Fibroblast of skin of back (primary cell): ENCODE measurements around the gene PSEN2.

Source experiments
- DNase-seq: peaks from one replicate; pipeline ENCODE4 v3.0.0-alpha.2; 2013

Gene PSEN2

GRCh38 chr1:226865590-226865989 lies 4.8 kb upstream of the PSEN2 start:
- no peak for DNase-seq

- DNase-seq = no peak
These were observed 2.9 kb upstream of the PSEN2 start for GRCh38 chr1:226867461-226868054.

DNA sequence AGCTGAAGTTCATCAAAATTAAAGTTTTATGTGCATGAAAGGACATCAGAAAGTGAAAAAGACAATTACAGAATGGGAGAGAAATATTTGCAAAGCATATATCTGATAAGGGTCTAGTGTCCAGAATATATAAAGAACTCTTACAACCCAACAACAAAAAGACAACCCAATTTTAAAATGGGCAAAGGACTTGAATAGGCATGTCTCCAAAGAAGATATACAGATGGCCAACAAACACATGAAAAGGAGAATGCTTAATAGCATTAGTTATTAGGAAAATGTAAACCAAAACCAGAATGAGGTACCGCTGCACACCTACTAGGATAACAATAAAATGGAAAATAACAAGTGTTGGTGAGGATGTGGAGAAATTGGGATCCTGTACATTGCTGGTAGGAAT lies 1.7 kb upstream of the PSEN2 start:
- no peak for DNase-seq

DNA sequence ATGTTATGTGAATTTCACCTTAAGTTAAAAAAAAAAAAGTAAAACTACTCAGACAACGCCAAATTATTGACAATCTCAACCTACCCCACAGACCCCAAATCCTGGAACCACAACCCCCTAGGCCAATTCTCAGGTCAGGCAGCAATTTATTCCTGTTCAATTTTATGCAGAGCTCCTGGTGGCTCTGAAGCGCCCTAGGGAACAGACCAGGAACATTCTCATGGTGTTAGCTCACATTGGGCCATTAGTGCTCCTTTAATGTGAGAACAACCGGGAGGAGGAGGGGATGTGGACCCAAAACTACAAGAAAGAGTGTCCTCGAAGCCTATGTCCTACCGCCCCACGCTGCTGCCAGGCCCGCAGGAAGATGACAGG lies 403 bp upstream of the PSEN2 start:
- DNase-seq = peak; percentile 34

DNA sequence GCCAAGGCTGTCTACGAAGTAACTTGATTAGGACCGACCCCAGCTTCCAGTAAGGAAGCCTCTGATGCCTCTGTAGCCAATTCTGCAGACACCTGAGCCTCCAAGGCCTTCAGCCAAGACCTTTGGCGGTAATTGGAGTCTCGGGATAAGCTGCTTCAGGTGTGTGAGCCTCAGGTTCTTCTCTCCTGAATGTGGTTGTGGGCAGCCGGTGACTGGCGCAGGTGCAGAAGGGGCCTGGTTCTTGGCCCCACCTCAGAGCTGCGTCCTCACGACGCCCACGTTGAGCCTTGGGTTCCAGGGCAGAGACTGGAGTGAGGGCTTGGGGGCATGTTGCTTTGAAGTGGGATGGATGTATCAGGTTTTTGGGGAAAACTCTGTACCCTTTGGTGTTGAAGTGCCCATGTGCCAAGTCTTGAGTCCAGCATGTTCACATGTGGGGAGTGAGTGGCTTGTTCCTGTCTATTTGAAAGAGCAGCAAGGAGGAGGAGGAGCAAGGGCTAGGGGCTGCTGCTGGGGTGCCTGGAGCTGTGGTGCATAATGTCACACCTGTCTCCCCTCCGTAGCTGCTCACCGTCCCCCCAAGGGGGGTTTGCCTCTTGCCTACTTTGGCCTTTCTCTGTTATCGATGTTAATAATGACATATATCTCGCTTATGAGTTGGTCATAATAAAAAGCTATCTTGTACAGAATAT lies 1.4 kb downstream of the PSEN2 start:
- no peak for DNase-seq

DNA sequence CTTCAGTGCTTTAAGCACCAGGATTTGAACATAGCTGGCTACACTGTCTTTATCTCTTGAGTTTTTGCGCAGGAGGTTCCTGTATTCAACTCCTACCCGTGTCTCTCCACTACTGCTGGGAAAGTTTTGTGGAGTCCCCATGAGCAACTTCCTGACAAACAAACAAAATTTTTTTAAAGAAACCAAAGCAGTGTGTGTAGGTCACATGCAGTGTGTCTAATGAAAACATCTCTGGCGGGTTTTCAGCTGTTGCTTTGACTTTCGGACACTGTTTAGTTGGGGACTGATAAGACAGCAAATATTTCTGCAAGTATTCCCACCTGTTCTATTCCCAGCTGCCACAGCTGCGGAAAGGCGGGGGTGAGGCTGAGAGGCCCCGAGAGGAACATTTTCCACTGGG lies 2.0 kb downstream of the PSEN2 start:
- no peak for DNase-seq

GRCh38 chr1:226873771-226874578 lies 3.6 kb downstream of the PSEN2 start:
- no peak for DNase-seq

DNA sequence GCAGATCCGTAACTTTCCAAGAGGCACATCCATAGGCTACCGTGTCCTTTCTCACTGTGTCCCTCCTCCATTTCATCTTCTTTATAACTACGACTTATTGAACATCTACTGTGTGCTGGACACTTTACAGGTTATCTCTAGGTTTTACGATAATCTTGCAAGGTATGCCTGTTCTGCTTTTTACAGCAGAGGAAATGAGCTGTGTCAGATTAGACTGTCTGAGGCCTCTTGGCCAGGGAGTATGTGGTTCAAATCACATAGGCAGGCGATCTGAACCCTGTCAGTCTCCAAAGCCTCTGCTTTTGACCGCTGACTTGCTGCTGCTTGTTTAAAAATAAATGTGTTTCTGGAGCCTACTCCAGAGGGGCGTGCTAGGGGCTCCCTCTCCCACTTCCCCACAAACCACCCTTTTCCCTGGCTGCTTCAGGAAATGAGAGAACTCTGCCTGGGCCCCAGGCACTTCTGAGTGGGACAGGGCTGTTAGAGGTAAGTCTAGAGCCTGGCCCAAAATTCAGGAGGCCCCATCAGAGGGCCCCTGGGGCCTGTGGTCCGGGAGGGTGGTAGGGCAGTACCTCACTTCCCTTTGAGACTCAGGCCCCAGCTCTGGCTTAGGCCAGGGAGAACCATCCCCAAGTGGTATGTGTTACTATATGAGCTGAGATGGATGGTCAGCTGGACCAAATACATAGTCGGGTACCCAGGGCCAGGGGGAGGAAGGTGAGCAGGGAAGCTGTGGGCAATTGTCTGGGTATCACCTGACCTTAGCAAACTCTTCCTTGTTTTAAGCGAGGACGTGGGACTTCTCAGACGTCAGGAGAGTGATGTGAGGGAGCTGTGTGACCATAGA lies 4.4 kb downstream of the PSEN2 start:
- no peak for DNase-seq

- no peak for DNase-seq
These were observed 5.4 kb downstream of the PSEN2 start for GRCh38 chr1:226875641-226876295.

GRCh38 chr1:226877669-226878068 lies 7.3 kb downstream of the PSEN2 start:
- DNase-seq = no peak

GRCh38 chr1:226880372-226881287 lies 10.2 kb downstream of the PSEN2 start:
- no peak for DNase-seq

- DNase-seq = no peak
These were observed 11.2 kb downstream of the PSEN2 start for GRCh38 chr1:226881515-226882185.

DNA sequence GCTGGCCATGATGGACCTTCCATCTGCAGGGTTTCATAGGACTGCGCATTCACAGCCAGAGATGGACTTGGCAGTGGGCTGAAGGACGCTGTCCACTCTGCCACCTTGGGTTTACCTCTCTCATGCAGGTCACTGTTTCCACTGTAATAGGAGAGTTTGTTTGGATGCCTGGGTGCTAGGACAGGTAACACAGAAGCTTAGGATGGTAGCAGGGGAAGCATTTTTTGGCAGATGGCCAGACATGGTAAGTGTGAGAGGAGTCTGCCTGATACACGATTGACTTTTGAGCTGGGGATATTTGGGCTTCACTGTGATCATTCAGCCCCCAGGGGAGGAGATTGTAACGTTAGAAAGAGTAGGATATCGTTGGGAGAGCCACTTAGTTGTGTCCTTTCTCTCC lies 11.8 kb downstream of the PSEN2 start:
- no peak for DNase-seq

DNA sequence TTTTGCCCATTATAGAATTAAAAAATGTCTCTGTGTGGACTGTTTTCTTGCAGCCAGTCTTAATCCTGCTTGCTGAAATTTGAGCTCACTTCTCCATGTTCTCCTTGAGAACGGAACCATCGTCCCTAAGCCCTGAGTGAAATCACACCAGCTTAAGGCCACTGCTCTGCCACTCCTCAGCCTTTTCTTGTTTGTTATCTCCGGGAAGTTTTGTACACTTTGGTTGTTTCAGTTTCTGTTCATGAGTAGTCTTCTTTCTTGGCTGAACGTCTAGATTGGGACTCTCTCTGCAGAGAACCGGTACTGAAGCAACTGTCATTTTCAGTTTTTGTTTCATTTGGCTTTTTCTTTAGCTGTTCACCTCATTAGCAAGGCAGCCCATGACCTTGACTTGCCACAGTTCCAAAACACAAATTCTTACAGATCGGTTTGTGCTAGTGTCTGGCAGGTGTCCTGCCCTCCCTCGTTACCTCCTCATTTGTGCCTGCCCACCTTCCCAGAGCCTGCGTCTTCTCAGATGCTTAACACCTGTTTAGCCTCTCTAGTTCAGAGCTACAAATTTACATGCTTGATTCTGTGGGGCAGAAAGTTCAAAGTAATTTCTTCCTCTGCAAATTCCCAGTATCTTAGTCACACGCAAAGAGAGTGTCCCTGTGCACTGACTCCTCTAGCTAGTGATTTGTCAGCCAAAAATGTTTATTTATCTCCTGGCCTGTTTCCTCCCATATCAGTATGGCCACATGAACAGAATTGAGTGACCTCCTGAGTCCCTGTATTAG lies 12.4 kb downstream of the PSEN2 start:
- DNase-seq = peak; percentile 60

DNA sequence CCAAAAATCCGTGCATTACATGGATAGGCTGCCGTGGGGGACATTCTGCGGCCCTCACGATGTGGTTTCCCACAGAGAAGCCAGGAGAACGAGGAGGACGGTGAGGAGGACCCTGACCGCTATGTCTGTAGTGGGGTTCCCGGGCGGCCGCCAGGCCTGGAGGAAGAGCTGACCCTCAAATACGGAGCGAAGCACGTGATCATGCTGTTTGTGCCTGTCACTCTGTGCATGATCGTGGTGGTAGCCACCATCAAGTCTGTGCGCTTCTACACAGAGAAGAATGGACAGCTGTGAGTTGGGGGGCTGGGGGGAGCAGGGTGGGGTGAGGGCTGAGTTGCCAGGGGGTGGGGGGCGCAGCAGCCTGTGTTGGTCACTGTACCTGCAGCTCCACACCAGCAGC lies 13.2 kb downstream of the PSEN2 start:
- no peak for DNase-seq

DNA sequence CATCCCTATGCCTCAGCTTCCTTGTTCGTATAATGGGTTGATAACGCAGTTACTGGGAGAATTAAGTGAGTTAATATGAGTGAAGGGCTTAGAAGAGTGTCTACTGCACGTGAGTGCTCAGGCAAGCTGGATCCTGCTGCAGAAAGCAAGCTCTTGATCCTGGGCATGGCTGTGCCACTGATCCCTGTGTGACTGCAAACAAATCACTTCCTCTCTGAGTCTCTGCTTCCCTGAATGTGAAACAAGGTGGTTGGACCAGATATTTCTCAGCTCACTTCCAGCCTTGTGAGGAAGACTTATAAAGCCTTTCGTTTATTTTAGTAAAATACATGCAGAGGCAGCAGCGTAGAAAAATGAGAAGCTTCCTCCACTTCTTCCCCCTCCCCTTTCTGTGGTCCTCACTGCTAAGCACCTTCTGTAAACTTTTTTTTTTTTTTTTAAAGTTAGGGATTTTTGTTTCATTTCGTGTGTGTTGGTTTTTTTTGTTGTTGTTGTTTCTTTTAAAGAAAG lies 13.8 kb downstream of the PSEN2 start:
- DNase-seq = no peak

GRCh38 chr1:226884966-226885820 lies 14.8 kb downstream of the PSEN2 start:
- DNase-seq = no peak

DNA sequence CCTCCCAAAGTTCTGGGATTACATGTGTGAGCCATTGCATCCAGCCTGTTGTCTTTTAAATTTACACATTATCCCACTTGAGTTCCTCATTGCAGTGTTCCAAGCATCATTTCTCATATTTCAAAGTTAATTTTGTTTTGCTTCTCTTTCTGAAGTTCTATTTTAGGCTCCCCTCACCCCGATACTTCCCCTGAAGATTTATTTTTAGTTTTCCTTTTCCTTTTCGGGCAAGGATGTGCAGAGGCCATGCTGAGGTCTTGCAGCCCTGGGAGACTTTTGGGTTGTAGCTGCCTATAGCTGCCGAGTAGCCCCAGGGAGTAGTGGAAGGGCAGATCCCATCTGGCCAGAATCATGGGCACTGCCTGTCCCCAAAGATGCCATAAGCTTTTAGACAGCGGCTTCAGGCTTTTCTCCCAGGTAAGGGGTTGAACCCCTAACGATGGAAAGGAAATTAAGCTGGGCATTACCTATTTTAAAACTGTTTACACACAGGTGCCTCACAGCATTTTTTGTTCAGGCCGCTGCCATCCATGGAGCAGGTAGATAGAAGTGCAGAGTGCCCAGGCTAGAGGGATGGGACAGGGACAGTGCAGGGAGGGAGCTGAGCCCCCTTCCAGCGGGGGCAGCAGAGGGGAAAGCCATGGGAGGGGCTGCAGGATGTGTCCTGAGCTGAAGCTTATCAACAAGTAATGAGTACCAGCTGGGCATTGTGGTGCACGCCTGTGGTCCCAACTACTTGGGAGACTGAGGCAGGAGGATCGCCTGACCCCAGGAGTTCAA lies 15.9 kb downstream of the PSEN2 start:
- DNase-seq = no peak
